HepG2 (cell line): ENCODE data around the gene MUC22. TPM values are rescaled to one million over a fixed set of nuclear protein-coding genes. Genes with fewer than 3 reads are reported as not detected.

Experiments used
- ATAC-seq: fragments of 200-7000 bp; cut with Tn5 transposase; 3 replicates; pipeline ENCODE4 v1.9.1; 2020; ENCODE audit warnings: mild to moderate bottlenecking, moderate library complexity
- BruUV-seq: library from RNA; stranded (reverse); fragments of 400-500 nt; replicated peaks from 2 replicates; lab custom pipeline; 2021; lab: Mats Ljungman, UMichigan
- CTCF ChIA-PET: fragments of 300-600 bp; formaldehyde crosslinking; extraction: SDS; loops from one replicate; lab custom pipeline; 2021; ENCODE audit warnings: low total read pairs, inconsistent platforms, low intra/inter-chr PET ratio; lab: Yijun Ruan, JAX
- POLR2A ChIA-PET: fragments of 350-600 bp; sonication (Branson Sonifier 250); formaldehyde crosslinking; loops from one replicate; lab custom pipeline; 2020; ENCODE audit warnings: antibody characterized with exemption, inconsistent platforms; lab: Yijun Ruan, JAX
- DNase-seq: peaks from one replicate; pipeline ENCODE4 v3.0.0-alpha.2; 2015; ENCODE audit warnings: low spot score
- FAIRE-seq: peaks from 3 replicates; lab custom pipeline; 2011; peaks lifted over from hg19 to GRCh38; lab: Jason Lieb, UNC
- H2AFZ ChIP-seq: one replicate; pipeline ENCODE4 v1.6.1; 2011; ENCODE audit warnings: low read length, inconsistent platforms
- H3K27ac ChIP-seq: fragments of 300-600 bp; 3 replicates; pipeline ENCODE4 v1.8.0; 2011; ENCODE audit warnings: mixed run types, mild to moderate bottlenecking, mixed read lengths, low read length, inconsistent platforms; ENCODE audit not compliant: insufficient read depth; ENCODE audit errors: extremely low read length
- H3K27me3 ChIP-seq, 2 experiments: fragments of 200-600 bp in 1 of 2; 2 replicates in 1 of 2; 3 replicates in 1 of 2; pipeline versions ENCODE4 v1.6.0 to v1.8.0; 2011; ENCODE audit warnings: low read length in 2 of 2, mild to moderate bottlenecking in 2 of 2, moderate library complexity in 2 of 2, inconsistent platforms in 1 of 2; ENCODE audit not compliant: insufficient read depth in 2 of 2, control insufficient read depth in 1 of 2
- H3K36me3 ChIP-seq, 2 experiments: fragments of 200-600 bp in 1 of 2; replicated peaks in 1 of 2; 2 replicates in 1 of 2; 3 replicates in 1 of 2; pipeline versions ENCODE4 v1.5.1 to v1.8.0; 2011; ENCODE audit warnings: low read length in 2 of 2, inconsistent platforms in 1 of 2; ENCODE audit not compliant: insufficient read depth in 2 of 2, control insufficient read depth in 1 of 2
- H3K4me1 ChIP-seq: 2 replicates; pipeline ENCODE4 v1.5.1; 2012; ENCODE audit warnings: low read length, inconsistent platforms; ENCODE audit not compliant: insufficient read depth
- H3K4me2 ChIP-seq: 2 replicates; pipeline ENCODE4 v1.6.0; 2011; ENCODE audit warnings: low read depth, low read length, inconsistent platforms
- H3K4me3 ChIP-seq, 3 experiments: fragments of 200-600 bp in 1 of 3; sonication (generic), shearing (Covaris generic) in 1 of 3; replicated peaks in 1 of 3; 2 replicates each; pipeline ENCODE4 v1.5.1; 2011 to 2016; ENCODE audit warnings: low read length in 3 of 3, inconsistent platforms in 2 of 3, low read depth in 2 of 3, mild to moderate bottlenecking in 2 of 3, control low read depth in 1 of 3, mixed read lengths in 1 of 3; ENCODE audit not compliant: insufficient read depth in 1 of 3
- H3K79me2 ChIP-seq: one replicate; pipeline ENCODE4 v1.6.1; 2011; ENCODE audit warnings: low read length, inconsistent platforms; ENCODE audit not compliant: insufficient read depth
- H3K9ac ChIP-seq: 2 replicates; pipeline ENCODE4 v1.6.0; 2011; ENCODE audit warnings: mild to moderate bottlenecking, low read depth, low read length, inconsistent platforms; ENCODE audit not compliant: insufficient read depth
- H3K9me3 ChIP-seq: 2 replicates; pipeline ENCODE4 v1.5.1; 2012; ENCODE audit warnings: mild to moderate bottlenecking, low read length
- H4K20me1 ChIP-seq: 2 replicates; pipeline ENCODE4 v1.6.0; 2011; ENCODE audit warnings: inconsistent platforms, mild to moderate bottlenecking, low read length, moderate library complexity; ENCODE audit not compliant: insufficient read depth
- ETV5 ChIP-seq: IDR thresholded peaks from 2 replicates; pipeline ENCODE4 v1.6.1; 2018; ENCODE audit warnings: missing biosample characterization, missing genetic modification reagents, inconsistent platforms, borderline replicate concordance
- HNF1B ChIP-seq: sonication (generic); formaldehyde crosslinking; IDR thresholded peaks from 2 replicates; pipeline ENCODE4 v1.5.1; 2020; ENCODE audit warnings: mild to moderate bottlenecking, moderate library complexity, missing genetic modification reagents
- IRX3 ChIP-seq: sonication (generic); formaldehyde crosslinking; IDR thresholded peaks from 2 replicates; pipeline ENCODE4 v1.8.1; 2023; ENCODE audit warnings: mild to moderate bottlenecking, low read depth, missing genetic modification reagents, borderline replicate concordance
- KLF9 ChIP-seq: IDR thresholded peaks from 2 replicates; pipeline ENCODE4 v1.6.1; 2016; ENCODE audit warnings: low read depth
- NR0B2 ChIP-seq: sonication (generic); formaldehyde crosslinking; IDR thresholded peaks from 2 replicates; pipeline ENCODE4 v1.4.0; 2020; ENCODE audit warnings: mild to moderate bottlenecking, missing genetic modification reagents
- ZNF101 ChIP-seq: sonication (generic); formaldehyde crosslinking; IDR thresholded peaks from 2 replicates; pipeline ENCODE4 v1.4.0; 2020; ENCODE audit warnings: mild to moderate bottlenecking, low read depth, missing genetic modification reagents, borderline replicate concordance
- ZNF143 ChIP-seq: sonication (generic); formaldehyde crosslinking; IDR thresholded peaks from 2 replicates; pipeline ENCODE4 v1.4.0; 2020; ENCODE audit warnings: missing genetic modification reagents
- WGBS: methylation state at CpG from one replicate; pipeline ENCODE4 v1.1.6; 2017; ENCODE audit warnings: low lambda C conversion rate; 5-methylcytosine and 5-hydroxymethylcytosine counted together
- in situ Hi-C: cut with HindIII; loops from 2 replicates; pipeline ENCODE4 v1.10.0; 2017; ENCODE audit warnings: low pct_unique_long_range_greater_than_20kb; ENCODE audit not compliant: extremely low pct_ligation_motif_present
- intact Hi-C: fragments of 100-400 bp; cut with micrococcal nuclease; formaldehyde crosslinking; loops from one replicate; pipeline ENCODE4 v1.10.0; 2022; ENCODE audit not compliant: unreplicated experiment
- polyA plus RNA-seq, 8 experiments: library from polyadenylated mRNA; depleted of rRNA in 3 of 8; stranded (reverse) in 7 of 8; unstranded in 1 of 8; fragments of >200 nt; fragmentation: Illumina TruSeq in 4 of 8; extraction: Trizol in 4 of 8; gene quantifications; 2 replicates each; pipeline versions ENCODE4 v1.2.1 to v1.2.3, GENCODE V29; 2011 to 2016; ENCODE audit warnings: low read depth in 4 of 8, missing spikeins in 1 of 8, mixed read lengths in 1 of 8; ENCODE audit not compliant: insufficient read depth in 1 of 8
- total RNA-seq, 5 experiments: library from RNA; depleted of rRNA; stranded (reverse); fragments of >200 nt; fragmentation: Illumina TruSeq; extraction: Trizol; gene quantifications; 2 replicates each; pipeline ENCODE4 v1.2.3, GENCODE V29; 2016; ENCODE audit warnings: low read depth in 1 of 5
- TF ChIP-seq, protein P1 (sequence below): sonication (generic); formaldehyde crosslinking; IDR thresholded peaks from 2 replicates; pipeline ENCODE4 v1.5.0; 2020; ENCODE audit warnings: mild to moderate bottlenecking, missing genetic modification reagents
- TF ChIP-seq, protein P2 (sequence below): sonication (generic); formaldehyde crosslinking; IDR thresholded peaks from 2 replicates; pipeline ENCODE4 v1.4.0; 2020; ENCODE audit warnings: mild to moderate bottlenecking, missing genetic modification reagents

MUC22 gene
- total and polyA plus RNA-seq, 2 of the 13 experiments (the other 11 are each of a cell fraction or from before 2014, with no cell fraction given): not detected

DNA sequence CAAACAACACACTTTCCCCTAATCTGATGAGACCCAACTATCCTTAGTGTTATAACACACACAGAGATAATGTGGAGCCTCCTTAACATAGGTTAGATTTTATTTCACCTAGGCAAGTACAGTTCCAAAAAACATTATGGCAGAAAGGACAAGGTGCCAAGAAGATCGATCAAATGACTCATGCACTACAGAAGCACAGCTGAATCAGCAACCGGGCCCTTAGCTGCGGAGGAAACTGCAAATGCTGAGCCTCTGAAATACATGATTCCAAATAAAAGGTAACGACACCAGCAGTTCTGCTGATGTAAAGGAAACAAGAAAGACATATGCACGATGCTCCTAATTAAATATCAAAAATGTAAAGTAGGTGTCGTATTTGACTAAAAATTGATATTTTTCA lies 46.6 kb upstream of the MUC22 start (continued):
- no peak for TF ChIP-seq NR0B2
- TF ChIP-seq, protein P1, sequence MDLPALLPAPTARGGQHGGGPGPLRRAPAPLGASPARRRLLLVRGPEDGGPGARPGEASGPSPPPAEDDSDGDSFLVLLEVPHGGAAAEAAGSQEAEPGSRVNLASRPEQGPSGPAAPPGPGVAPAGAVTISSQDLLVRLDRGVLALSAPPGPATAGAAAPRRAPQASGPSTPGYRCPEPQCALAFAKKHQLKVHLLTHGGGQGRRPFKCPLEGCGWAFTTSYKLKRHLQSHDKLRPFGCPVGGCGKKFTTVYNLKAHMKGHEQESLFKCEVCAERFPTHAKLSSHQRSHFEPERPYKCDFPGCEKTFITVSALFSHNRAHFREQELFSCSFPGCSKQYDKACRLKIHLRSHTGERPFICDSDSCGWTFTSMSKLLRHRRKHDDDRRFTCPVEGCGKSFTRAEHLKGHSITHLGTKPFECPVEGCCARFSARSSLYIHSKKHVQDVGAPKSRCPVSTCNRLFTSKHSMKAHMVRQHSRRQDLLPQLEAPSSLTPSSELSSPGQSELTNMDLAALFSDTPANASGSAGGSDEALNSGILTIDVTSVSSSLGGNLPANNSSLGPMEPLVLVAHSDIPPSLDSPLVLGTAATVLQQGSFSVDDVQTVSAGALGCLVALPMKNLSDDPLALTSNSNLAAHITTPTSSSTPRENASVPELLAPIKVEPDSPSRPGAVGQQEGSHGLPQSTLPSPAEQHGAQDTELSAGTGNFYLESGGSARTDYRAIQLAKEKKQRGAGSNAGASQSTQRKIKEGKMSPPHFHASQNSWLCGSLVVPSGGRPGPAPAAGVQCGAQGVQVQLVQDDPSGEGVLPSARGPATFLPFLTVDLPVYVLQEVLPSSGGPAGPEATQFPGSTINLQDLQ (CRISPR knock-in tag): no peak

DNA sequence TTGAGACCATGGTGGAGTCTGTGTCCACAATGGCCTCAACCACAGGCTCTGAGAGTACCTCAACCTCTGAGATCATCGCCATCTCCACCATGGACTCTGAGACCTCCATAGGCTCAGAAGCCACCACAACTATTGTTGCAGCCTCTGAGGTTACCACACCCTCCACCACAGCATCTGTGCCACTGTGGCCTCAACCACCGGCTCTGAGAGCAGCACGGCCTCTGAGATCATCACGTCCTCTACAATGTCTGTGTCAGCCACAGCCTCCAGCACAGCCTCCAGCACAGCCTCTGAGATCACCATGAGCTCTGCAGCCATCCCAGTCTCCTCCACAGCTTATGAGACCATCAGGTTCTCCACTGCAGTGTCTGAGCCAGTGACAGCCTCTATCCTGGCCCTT lies 46.2 kb upstream of the MUC22 start:
- Histone ChIP-seq H3K9ac (no peak overlapping the region), H4K20me1 (no peaks in the 10 kb centered on the region), H2AFZ (no peak overlapping the region), H3K4me3 (no peak overlapping the region), H3K4me1 (peaks cover 14% of the 10 kb centered on the region), H3K79me2 (no peaks in the 10 kb centered on the region), H3K27ac (no peak overlapping the region), H3K27me3 (no peaks in the 10 kb centered on the region), H3K4me2 (no peak overlapping the region), H3K9me3 (no peaks in the 10 kb centered on the region), H3K36me3 (no peaks in the 10 kb centered on the region)
- in situ Hi-C loops: no loop called here
- WGBS: 51% methylated on average over 4 of the region's 4 CpGs
- no peak for FAIRE-seq
- CTCF ChIA-PET: no interaction called here
- BruUV-seq: no TSS peak
- POLR2A ChIA-PET: no interaction called here
- DNase-seq: no peak
- intact Hi-C loops: no loop called here
- ATAC-seq: peak; percentile 38; the same call in 1 of the 3 replicates
- TF ChIP-seq KLF9 (CRISPR knock-in tag) (no peak), HNF1B (CRISPR knock-in tag) (no peak), IRX3 (CRISPR knock-in tag) (no peak), ZNF101 (CRISPR knock-in tag) (no peak), ETV5 (CRISPR knock-in tag) (no peak), ZNF143 (CRISPR knock-in tag) (no peak)
- TF ChIP-seq, protein P2, sequence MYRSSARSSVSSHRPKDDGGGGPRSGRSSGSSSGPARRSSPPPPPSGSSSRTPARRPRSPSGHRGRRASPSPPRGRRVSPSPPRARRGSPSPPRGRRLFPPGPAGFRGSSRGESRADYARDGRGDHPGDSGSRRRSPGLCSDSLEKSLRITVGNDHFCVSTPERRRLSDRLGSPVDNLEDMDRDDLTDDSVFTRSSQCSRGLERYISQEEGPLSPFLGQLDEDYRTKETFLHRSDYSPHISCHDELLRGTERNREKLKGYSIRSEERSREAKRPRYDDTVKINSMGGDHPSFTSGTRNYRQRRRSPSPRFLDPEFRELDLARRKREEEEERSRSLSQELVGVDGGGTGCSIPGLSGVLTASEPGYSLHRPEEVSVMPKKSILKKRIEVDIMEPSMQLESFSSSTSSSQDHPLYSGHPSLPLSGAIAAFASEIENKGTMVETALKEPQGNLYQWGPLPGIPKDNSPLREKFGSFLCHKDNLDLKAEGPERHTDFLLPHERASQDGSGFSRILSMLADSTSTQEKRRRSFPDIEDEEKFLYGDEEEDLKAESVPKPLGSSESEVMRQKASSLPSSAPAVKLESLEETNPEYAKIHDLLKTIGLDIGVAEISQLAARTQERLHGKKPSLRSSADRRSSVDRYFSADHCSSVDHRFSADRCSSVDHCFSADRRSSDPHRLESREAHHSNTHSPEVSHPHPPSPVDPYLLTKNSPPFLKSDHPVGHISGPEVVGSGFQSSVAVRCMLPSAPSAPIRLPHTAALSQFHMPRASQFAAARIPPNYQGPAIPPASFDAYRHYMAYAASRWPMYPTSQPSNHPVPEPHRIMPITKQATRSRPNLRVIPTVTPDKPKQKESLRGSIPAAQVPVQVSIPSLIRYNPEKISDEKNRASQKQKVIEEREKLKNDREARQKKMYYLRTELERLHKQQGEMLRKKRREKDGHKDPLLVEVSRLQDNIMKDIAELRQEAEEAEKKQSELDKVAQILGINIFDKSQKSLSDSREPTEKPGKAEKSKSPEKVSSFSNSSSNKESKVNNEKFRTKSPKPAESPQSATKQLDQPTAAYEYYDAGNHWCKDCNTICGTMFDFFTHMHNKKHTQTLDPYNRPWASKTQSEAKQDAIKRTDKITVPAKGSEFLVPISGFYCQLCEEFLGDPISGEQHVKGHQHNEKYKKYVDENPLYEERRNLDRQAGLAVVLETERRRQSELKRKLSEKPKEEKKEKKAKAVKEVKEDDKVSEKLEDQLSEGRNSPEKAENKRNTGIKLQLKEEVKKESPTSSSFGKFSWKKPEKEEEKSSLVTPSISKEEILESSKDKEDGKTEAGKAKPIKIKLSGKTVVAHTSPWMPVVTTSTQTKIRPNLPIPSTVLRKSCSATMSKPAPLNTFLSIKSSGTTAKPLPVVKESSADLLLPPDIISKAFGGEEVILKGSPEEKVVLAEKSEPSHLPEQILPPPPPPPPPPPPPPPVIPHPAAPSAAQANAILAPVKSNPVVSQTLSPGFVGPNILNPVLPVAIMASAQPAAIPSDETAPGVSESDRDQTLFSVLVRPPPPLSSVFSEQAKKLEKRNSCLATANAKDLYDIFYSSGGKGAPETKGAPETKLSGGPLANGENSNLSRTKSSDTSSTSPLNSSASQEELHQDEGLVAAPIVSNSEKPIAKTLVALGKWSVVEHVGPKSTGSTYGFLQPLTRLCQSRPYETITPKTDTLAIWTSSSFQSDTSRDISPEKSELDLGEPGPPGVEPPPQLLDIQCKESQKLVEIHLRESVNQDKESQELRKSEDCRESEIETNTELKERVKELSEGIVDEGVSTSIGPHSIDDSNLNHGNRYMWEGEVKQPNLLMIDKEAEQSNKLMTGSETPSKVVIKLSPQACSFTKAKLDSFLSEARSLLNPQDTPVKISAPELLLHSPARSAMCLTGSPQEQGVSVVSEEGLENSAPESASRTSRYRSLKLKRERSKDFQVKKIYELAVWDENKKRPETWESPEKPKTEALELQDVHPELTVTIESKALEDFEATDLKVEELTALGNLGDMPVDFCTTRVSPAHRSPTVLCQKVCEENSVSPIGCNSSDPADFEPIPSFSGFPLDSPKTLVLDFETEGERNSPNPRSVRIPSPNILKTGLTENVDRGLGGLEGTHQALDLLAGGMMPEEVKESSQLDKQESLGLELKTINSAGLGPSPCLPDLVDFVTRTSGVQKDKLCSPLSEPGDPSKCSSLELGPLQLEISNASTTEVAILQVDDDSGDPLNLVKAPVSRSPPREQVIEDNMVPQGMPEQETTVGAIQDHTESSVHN (CRISPR knock-in tag): no peak
